Prostate gland (tissue), 1 donor: ENCODE results near the gene COL25A1.

Source experiments
- POLR2A ChIP-seq: fragments of 450-650 bp; IDR thresholded peaks from one replicate; pipeline ENCODE4 v1.6.1; 2016; ENCODE audit warnings: antibody characterized with exemption, mild to moderate bottlenecking
- POLR2AphosphoS5 ChIP-seq: sonication (generic); formaldehyde crosslinking; IDR thresholded peaks from one replicate; pipeline ENCODE4 v1.6.1; 2017; ENCODE audit warnings: antibody characterized with exemption

DNA sequence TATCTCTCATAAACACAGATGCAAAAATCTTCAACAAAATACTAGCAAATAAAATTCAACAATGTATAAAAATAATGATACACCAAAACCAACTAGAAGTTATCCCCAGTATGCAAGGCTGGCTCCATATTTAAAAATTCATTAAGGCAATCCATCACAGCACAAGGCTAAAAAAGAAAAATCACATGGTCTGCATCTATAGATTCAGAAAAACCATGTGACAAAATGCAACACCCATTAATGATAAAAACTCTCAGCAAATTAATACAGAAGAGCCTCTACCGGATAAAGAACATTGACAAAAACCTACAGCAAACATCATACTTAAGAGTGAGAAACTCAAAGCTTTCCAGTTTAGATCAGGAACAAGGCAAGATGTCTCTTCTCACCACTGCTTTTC lies 182.6 kb downstream of the COL25A1 start:
- TF ChIP-seq POLR2AphosphoS5 (no peak), POLR2A (no peak)
